Activated B cell treated with CpG ODN at 0.5 μM for 24 hours (primary cell): ENCODE measurements around the gene NHEJ1. TPM values are rescaled to one million over a fixed set of nuclear protein-coding genes. Genes with fewer than 3 reads are reported as not detected.

Experiments
- ATAC-seq: fragments of 200-7000 bp; cut with Tn5 transposase; one replicate; pipeline ENCODE4 v1.10.0; 2021; ENCODE audit warnings: low read depth, mild to moderate bottlenecking, moderate library complexity
- CTCF ChIA-PET: fragments of 350-600 bp; sonication (Branson Sonifier 250); formaldehyde crosslinking; loops from one replicate; lab custom pipeline; 2021; ENCODE audit warnings: antibody characterized with exemption; lab: Charles Lee
- POLR2A ChIA-PET: fragments of 350-600 bp; sonication (Branson Sonifier 250); formaldehyde crosslinking; loops from one replicate; lab custom pipeline; 2021; ENCODE audit warnings: antibody characterized with exemption; lab: Charles Lee
- DNase-seq: peaks from one replicate; pipeline ENCODE4 v3.0.0; 2022
- H3K27ac Mint-ChIP-seq: one replicate; pipeline ENCODE4 v1.8.0; 2020; ENCODE audit warnings: mixed read lengths
- H3K27me3 Mint-ChIP-seq: one replicate; pipeline ENCODE4 v1.8.0; 2021; ENCODE audit warnings: mixed read lengths
- H3K36me3 Mint-ChIP-seq: one replicate; pipeline ENCODE4 v1.8.0; 2021; ENCODE audit warnings: low read depth, mixed read lengths
- H3K4me1 Mint-ChIP-seq: one replicate; pipeline ENCODE4 v1.8.0; 2021; ENCODE audit warnings: mixed read lengths
- H3K4me3 Mint-ChIP-seq: one replicate; pipeline ENCODE4 v1.8.0; 2020; ENCODE audit warnings: mild to moderate bottlenecking, mixed read lengths
- H3K9me3 Mint-ChIP-seq: one replicate; pipeline ENCODE4 v1.8.0; 2020; ENCODE audit warnings: mixed read lengths
- intact Hi-C: fragments of 100-400 bp; cut with micrococcal nuclease; formaldehyde crosslinking; loops from one replicate; pipeline ENCODE4 v1.15.1; 2024
- total RNA-seq: library from RNA; stranded (reverse); gene quantifications from 2 replicates; pipeline ENCODE4 v1.2.3, GENCODE V29; 2022
- TF ChIP-seq, protein P1 (sequence below): fragments of 200-600 bp; IDR thresholded peaks from one replicate; pipeline ENCODE4 v1.8.0; 2022; ENCODE audit warnings: antibody characterized with exemption, mild to moderate bottlenecking

Gene NHEJ1
- total RNA-seq, 1 donor from 2014 or later, result 19.1 TPM

GRCh38 chr2:219090436-219091299 lies 69.9 kb downstream of the NHEJ1 start:
- ATAC-seq (no peak), DNase-seq (no peak)
- no peak overlapping the region for H3K4me3 Mint-ChIP-seq
- H3K27ac Mint-ChIP-seq, result no peak overlapping the region
- H3K27me3 Mint-ChIP-seq, result no peaks in the 10 kb centered on the region
- TF ChIP-seq, protein P1, sequence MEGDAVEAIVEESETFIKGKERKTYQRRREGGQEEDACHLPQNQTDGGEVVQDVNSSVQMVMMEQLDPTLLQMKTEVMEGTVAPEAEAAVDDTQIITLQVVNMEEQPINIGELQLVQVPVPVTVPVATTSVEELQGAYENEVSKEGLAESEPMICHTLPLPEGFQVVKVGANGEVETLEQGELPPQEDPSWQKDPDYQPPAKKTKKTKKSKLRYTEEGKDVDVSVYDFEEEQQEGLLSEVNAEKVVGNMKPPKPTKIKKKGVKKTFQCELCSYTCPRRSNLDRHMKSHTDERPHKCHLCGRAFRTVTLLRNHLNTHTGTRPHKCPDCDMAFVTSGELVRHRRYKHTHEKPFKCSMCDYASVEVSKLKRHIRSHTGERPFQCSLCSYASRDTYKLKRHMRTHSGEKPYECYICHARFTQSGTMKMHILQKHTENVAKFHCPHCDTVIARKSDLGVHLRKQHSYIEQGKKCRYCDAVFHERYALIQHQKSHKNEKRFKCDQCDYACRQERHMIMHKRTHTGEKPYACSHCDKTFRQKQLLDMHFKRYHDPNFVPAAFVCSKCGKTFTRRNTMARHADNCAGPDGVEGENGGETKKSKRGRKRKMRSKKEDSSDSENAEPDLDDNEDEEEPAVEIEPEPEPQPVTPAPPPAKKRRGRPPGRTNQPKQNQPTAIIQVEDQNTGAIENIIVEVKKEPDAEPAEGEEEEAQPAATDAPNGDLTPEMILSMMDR, result no peak
- POLR2A ChIA-PET, result interaction anchor here (0.6 kb wide), 1 partner anchor 92 kb away, joined by 4 read pairs; no protein-coding TSS in a partner anchor
- H3K36me3 Mint-ChIP-seq, result peaks cover 37% of the 10 kb centered on the region
- no peaks in the 10 kb centered on the region for H3K9me3 Mint-ChIP-seq
- intact Hi-C loops, result no loop called here
- no peaks in the 10 kb centered on the region for H3K4me1 Mint-ChIP-seq
- CTCF ChIA-PET, result no interaction called here

DNA sequence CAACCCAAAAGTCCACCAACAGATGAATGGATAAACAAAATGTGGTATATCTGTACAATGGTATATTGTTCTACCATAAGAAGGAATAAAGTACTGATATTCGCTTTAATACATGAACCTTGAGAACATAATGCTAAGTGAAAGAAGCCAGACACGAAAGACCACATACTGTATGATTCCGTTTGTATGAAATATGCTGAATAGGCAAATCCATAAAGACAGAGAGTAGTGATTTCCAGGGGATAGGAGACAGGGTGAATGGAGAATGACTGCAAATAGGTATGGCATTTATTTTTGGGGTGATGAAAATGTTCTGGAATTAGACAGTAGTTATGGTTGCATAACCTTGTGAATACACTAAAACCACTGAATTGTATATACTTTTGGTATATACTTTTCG lies 71.3 kb downstream of the NHEJ1 start:
- Mint-ChIP-seq H3K27me3 (no peaks in the 10 kb centered on the region), H3K4me1 (no peaks in the 10 kb centered on the region), H3K4me3 (no peak overlapping the region), H3K27ac (no peak overlapping the region), H3K36me3 (peaks cover 34% of the 10 kb centered on the region), H3K9me3 (no peaks in the 10 kb centered on the region)
- CTCF ChIA-PET, result interaction anchor here (0.5 to 0.6 kb wide), 2 partner anchors 14 to 109 kb away, joined by 3 read pairs; no protein-coding TSS in a partner anchor
- TF ChIP-seq, protein P1, result no peak
- no peak for DNase-seq
- POLR2A ChIA-PET, result no interaction called here
- no peak for ATAC-seq
- intact Hi-C loops, result no loop called here

DNA sequence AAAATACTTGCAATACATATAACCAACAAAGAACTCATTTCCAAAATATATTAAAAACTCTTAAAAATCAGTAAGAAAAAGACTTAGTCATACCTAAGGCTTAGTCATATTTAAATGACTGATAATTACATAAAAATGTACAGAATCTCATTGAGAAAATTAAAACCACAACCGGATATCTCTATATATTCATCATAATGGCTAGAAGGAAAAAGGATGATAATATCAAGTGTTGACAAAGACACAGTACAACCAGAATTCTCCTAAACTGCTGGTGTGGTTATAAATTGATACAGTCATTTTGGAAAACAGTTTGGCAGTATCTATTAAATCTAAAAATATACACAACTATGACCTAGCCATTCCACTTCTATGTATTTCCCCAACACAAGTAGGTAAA lies 72.8 kb downstream of the NHEJ1 start:
- Mint-ChIP-seq H3K27me3 (no peaks in the 10 kb centered on the region), H3K9me3 (no peaks in the 10 kb centered on the region), H3K4me3 (no peak overlapping the region), H3K27ac (no peak overlapping the region), H3K36me3 (peaks cover 23% of the 10 kb centered on the region), H3K4me1 (no peaks in the 10 kb centered on the region)
- TF ChIP-seq, protein P1, result no peak
- ChIA-PET CTCF (interaction anchor here (1.6 kb wide), 1 partner anchor 15 kb away, joined by 4 read pairs; no protein-coding TSS in a partner anchor), POLR2A (no interaction called here)
- DNase-seq, result no peak
- no peak for ATAC-seq
- intact Hi-C loops, result no loop called here

GRCh38 chr2:219087361-219087760 lies 73.3 kb downstream of the NHEJ1 start:
- Mint-ChIP-seq H3K27ac (no peak overlapping the region), H3K36me3 (peaks cover 19% of the 10 kb centered on the region), H3K9me3 (no peaks in the 10 kb centered on the region), H3K4me1 (peaks cover 3% of the 10 kb centered on the region), H3K4me3 (no peak overlapping the region), H3K27me3 (no peaks in the 10 kb centered on the region)
- intact Hi-C loops, result no loop called here
- ATAC-seq, result no peak
- TF ChIP-seq, protein P1, result no peak
- no peak for DNase-seq
- ChIA-PET CTCF (interaction anchor here (1.6 kb wide), 1 partner anchor 15 kb away, joined by 4 read pairs; no protein-coding TSS in a partner anchor), POLR2A (no interaction called here)

- Mint-ChIP-seq H3K27me3 (no peaks in the 10 kb centered on the region), H3K9me3 (no peaks in the 10 kb centered on the region), H3K36me3 (peaks cover 19% of the 10 kb centered on the region), H3K27ac (no peak overlapping the region), H3K4me1 (peaks cover 13% of the 10 kb centered on the region), H3K4me3 (no peak overlapping the region)
- no peak for DNase-seq
- no peak for ATAC-seq
- CTCF ChIA-PET, result no interaction called here
- POLR2A ChIA-PET, result no interaction called here
- intact Hi-C loops, result no loop called here
- TF ChIP-seq, protein P1, result no peak
Measured at GRCh38 chr2:219086196-219086595, 74.4 kb downstream of the NHEJ1 start.
